WTC11 (cell line): Measurements from ENCODE around the gene ATOX1. TPM values are rescaled to one million over a fixed set of nuclear protein-coding genes. Genes with fewer than 3 reads are reported as not detected.

Experiments
- ATAC-seq: fragments of 200-7000 bp; cut with Tn5 transposase; 2 replicates; pipeline ENCODE4 v1.10.0; 2021; ENCODE audit warnings: mild to moderate bottlenecking, moderate library complexity
- CTCF ChIA-PET: fragments of 300-600 bp; sonication (Branson Sonifier 250); formaldehyde crosslinking; loops from one replicate; lab custom pipeline; 2021; ENCODE audit warnings: antibody characterized with exemption; lab: Charles Lee
- POLR2A ChIA-PET: fragments of 350-600 bp; sonication (Branson Sonifier 250); formaldehyde crosslinking; loops from one replicate; lab custom pipeline; 2021; ENCODE audit warnings: antibody characterized with exemption; lab: Charles Lee
- DNase-seq: peaks from one replicate; pipeline ENCODE4 v3.0.0; 2021; ENCODE audit warnings: low spot score
- H3K27ac Mint-ChIP-seq: 2 replicates; pipeline ENCODE4 v1.8.0; 2021; ENCODE audit warnings: mixed read lengths
- H3K27me3 Mint-ChIP-seq: 2 replicates; pipeline ENCODE4 v1.8.0; 2021; ENCODE audit warnings: low read depth, mild to moderate bottlenecking, moderate library complexity, mixed read lengths
- H3K36me3 Mint-ChIP-seq: 2 replicates; pipeline ENCODE4 v1.8.0; 2021; ENCODE audit warnings: mixed read lengths
- H3K4me1 Mint-ChIP-seq: 2 replicates; pipeline ENCODE4 v1.8.0; 2022; ENCODE audit warnings: mixed read lengths
- H3K4me3 Mint-ChIP-seq: 2 replicates; pipeline ENCODE4 v1.8.0; 2021; ENCODE audit warnings: mild to moderate bottlenecking, moderate library complexity, mixed read lengths
- H3K9me3 Mint-ChIP-seq: 2 replicates; pipeline ENCODE4 v1.8.0; 2021; ENCODE audit warnings: mixed read lengths
- ATF6 ChIP-seq: sonication (generic); formaldehyde crosslinking; IDR thresholded peaks from 2 replicates; pipeline ENCODE4 v1.8.1; 2023; ENCODE audit warnings: mild to moderate bottlenecking, missing genetic modification reagents
- CREM ChIP-seq: sonication (generic); formaldehyde crosslinking; IDR thresholded peaks from 2 replicates; pipeline ENCODE4 v1.8.1; 2022; ENCODE audit warnings: mild to moderate bottlenecking, missing genetic modification reagents, moderate library complexity
- E2F4 ChIP-seq: sonication (generic); formaldehyde crosslinking; IDR thresholded peaks from 2 replicates; pipeline ENCODE4 v1.8.1; 2022; ENCODE audit warnings: low read depth, mild to moderate bottlenecking, moderate library complexity, missing genetic modification reagents, borderline replicate concordance
- ESRRA ChIP-seq: sonication (generic); formaldehyde crosslinking; IDR thresholded peaks from 2 replicates; pipeline ENCODE4 v1.8.1; 2022; ENCODE audit warnings: mild to moderate bottlenecking, missing genetic modification reagents, borderline replicate concordance
- ETV6 ChIP-seq: sonication (generic); formaldehyde crosslinking; IDR thresholded peaks from 2 replicates; pipeline ENCODE4 v1.8.1; 2022; ENCODE audit warnings: mild to moderate bottlenecking, missing genetic modification reagents
- GABPB1 ChIP-seq: sonication (generic); formaldehyde crosslinking; IDR thresholded peaks from 2 replicates; pipeline ENCODE4 v1.8.1; 2023; ENCODE audit warnings: mild to moderate bottlenecking, missing genetic modification reagents
- HMGA2 ChIP-seq: fragments of 250-450 bp; sonication (Bioruptor Pico); IDR thresholded peaks from 2 replicates; pipeline ENCODE4 v1.4.0; 2021; ENCODE audit warnings: mild to moderate bottlenecking, moderate library complexity
- IRF2 ChIP-seq: sonication (generic); formaldehyde crosslinking; IDR thresholded peaks from 2 replicates; pipeline ENCODE4 v1.8.0; 2022; ENCODE audit warnings: low read depth, missing genetic modification reagents, borderline replicate concordance
- JUN ChIP-seq: sonication (generic); formaldehyde crosslinking; IDR thresholded peaks from 2 replicates; pipeline ENCODE4 v1.8.0; 2023; ENCODE audit warnings: mild to moderate bottlenecking, missing genetic modification reagents
- NFE2L1 ChIP-seq: sonication (generic); formaldehyde crosslinking; IDR thresholded peaks from 2 replicates; pipeline ENCODE4 v1.8.1; 2023; ENCODE audit warnings: missing genetic modification reagents
- SMAD3 ChIP-seq: sonication (generic); formaldehyde crosslinking; IDR thresholded peaks from 2 replicates; pipeline ENCODE4 v1.8.0; 2022; ENCODE audit warnings: missing genetic modification reagents, mild to moderate bottlenecking, borderline replicate concordance
- STAT6 ChIP-seq: sonication (generic); formaldehyde crosslinking; conservative IDR thresholded peaks from 2 replicates; pipeline ENCODE4 v1.8.1; 2023; ENCODE audit warnings: mild to moderate bottlenecking, low read depth, missing genetic modification reagents, moderate library complexity
- ZBTB43 ChIP-seq: sonication (generic); formaldehyde crosslinking; IDR thresholded peaks from 2 replicates; pipeline ENCODE4 v1.8.1; 2023; ENCODE audit warnings: mild to moderate bottlenecking, missing genetic modification reagents
- ZMAT4 ChIP-seq: fragments of 250-450 bp; sonication (Bioruptor Pico); IDR thresholded peaks from 2 replicates; pipeline ENCODE4 v1.9.0; 2021; ENCODE audit warnings: mild to moderate bottlenecking
- ZNF121 ChIP-seq: sonication (generic); formaldehyde crosslinking; IDR thresholded peaks from 2 replicates; pipeline ENCODE4 v1.8.0; 2023; ENCODE audit warnings: missing genetic modification reagents
- ZNF317 ChIP-seq: sonication (generic); formaldehyde crosslinking; IDR thresholded peaks from 2 replicates; pipeline ENCODE4 v1.8.1; 2023; ENCODE audit warnings: low read depth, mild to moderate bottlenecking, moderate library complexity, missing genetic modification reagents, borderline replicate concordance
- total RNA-seq: library from RNA; stranded (reverse); gene quantifications from 3 replicates; pipeline ENCODE4 v1.2.3, GENCODE V29; 2021

The ATOX1 gene
- total RNA-seq, 1 experiment from 2014 or later = 76.4 TPM

- no peak for TF ChIP-seq ZBTB43
- TF ChIP-seq STAT6 (CRISPR knock-in tag) = no peak
- TF ChIP-seq HMGA2 = no peak
- TF ChIP-seq GABPB1 (CRISPR knock-in tag) = no peak
Observed at GRCh38 chr5:151706906-151707305, 51.5 kb downstream of the ATOX1 start (continued).

- H3K27me3 Mint-ChIP-seq = no peaks in the 10 kb centered on the region; the same call in 1 of the 2 replicates
- no peak for ATAC-seq
- POLR2A ChIA-PET = no interaction called here
- no peak for DNase-seq
- H3K27ac Mint-ChIP-seq = no peak overlapping the region
- H3K4me3 Mint-ChIP-seq = no peak overlapping the region
- H3K36me3 Mint-ChIP-seq = no peaks in the 10 kb centered on the region
- TF ChIP-seq ZMAT4 (CRISPR knock-in tag) (no peak), ZNF121 (CRISPR knock-in tag) (no peak), SMAD3 (CRISPR knock-in tag) (no peak), ATF6 (CRISPR knock-in tag) (no peak), ETV6 (CRISPR knock-in tag) (no peak), E2F4 (CRISPR knock-in tag) (no peak), IRF2 (no peak), ESRRA (CRISPR knock-in tag) (no peak), ZNF317 (CRISPR knock-in tag) (no peak)
- peaks cover 20% of the 10 kb centered on the region for H3K4me1 Mint-ChIP-seq
- no peaks in the 10 kb centered on the region for H3K9me3 Mint-ChIP-seq
- CTCF ChIA-PET = interaction anchor here (0.8 to 5.5 kb wide), 4 partner anchors 37 to 181 kb away, joined by 3 to 26 read pairs (median 8); no protein-coding TSS in a partner anchor
Observed at GRCh38 chr5:151703780-151704179, 54.7 kb downstream of the ATOX1 start.

- H3K9me3 Mint-ChIP-seq = no peaks in the 10 kb centered on the region
- ATAC-seq = no peak
- peaks cover 16% of the 10 kb centered on the region for H3K4me1 Mint-ChIP-seq
- no peaks in the 10 kb centered on the region for H3K36me3 Mint-ChIP-seq
- CTCF ChIA-PET = interaction anchor here (0.8 to 5.5 kb wide), 4 partner anchors 37 to 180 kb away, joined by 3 to 26 read pairs (median 8); no protein-coding TSS in a partner anchor
- H3K27me3 Mint-ChIP-seq = no peaks in the 10 kb centered on the region; the same call in 1 of the 2 replicates
- no peak overlapping the region for H3K4me3 Mint-ChIP-seq
- TF ChIP-seq NFE2L1 (CRISPR knock-in tag) (no peak), CREM (CRISPR knock-in tag) (no peak), JUN (no peak)
- TF ChIP-seq, all 79 proteins: peak for 0
- no peak for DNase-seq
- POLR2A ChIA-PET = no interaction called here
- no peak overlapping the region for H3K27ac Mint-ChIP-seq
Observed at GRCh38 chr5:151703227-151703626, 55.2 kb downstream of the ATOX1 start.
